GM21717 (cell line): ENCODE data around the gene ZFHX3.

ENCODE experiments used
- ATAC-seq: cut with Tn5 transposase; IDR thresholded peaks from one replicate; pipeline ENCODE4 v1.9.1; 2021; ENCODE audit warnings: mild to moderate bottlenecking, moderate library complexity; ENCODE audit not compliant: unreplicated experiment

ZFHX3 gene

GRCh38 chr16:72809446-72809845 is 238.5 kb downstream of the ZFHX3 start:
- no peak for ATAC-seq

- ATAC-seq, result no peak
These were observed 239.2 kb downstream of the ZFHX3 start for GRCh38 chr16:72808754-72809153.

- no peak for ATAC-seq
These were observed 240.7 kb downstream of the ZFHX3 start for GRCh38 chr16:72807245-72807644.

GRCh38 chr16:72805486-72805885 is 242.4 kb downstream of the ZFHX3 start:
- no peak for ATAC-seq

- no peak for ATAC-seq
These were observed 247.3 kb downstream of the ZFHX3 start for GRCh38 chr16:72800524-72801161.

- ATAC-seq, result no peak
These were observed 249.7 kb downstream of the ZFHX3 start for GRCh38 chr16:72798264-72798663.

- ATAC-seq, result no peak
These were observed 250.3 kb downstream of the ZFHX3 start for GRCh38 chr16:72797621-72798020.

- no peak for ATAC-seq
These were observed 251.7 kb downstream of the ZFHX3 start for GRCh38 chr16:72796222-72796621.

GRCh38 chr16:72794986-72795385 is 252.9 kb downstream of the ZFHX3 start:
- no peak for ATAC-seq

- ATAC-seq, result no peak
These were observed 253.6 kb downstream of the ZFHX3 start for GRCh38 chr16:72794319-72794718.

- no peak for ATAC-seq
These were observed 254.2 kb downstream of the ZFHX3 start for GRCh38 chr16:72793716-72794115.

GRCh38 chr16:72793017-72793416 is 254.9 kb downstream of the ZFHX3 start:
- ATAC-seq, result no peak

GRCh38 chr16:72791786-72792185 is 256.1 kb downstream of the ZFHX3 start:
- ATAC-seq, result no peak

- ATAC-seq, result no peak
These were observed 258.0 kb downstream of the ZFHX3 start for GRCh38 chr16:72789921-72790320.

- no peak for ATAC-seq
These were observed 258.5 kb downstream of the ZFHX3 start for GRCh38 chr16:72789465-72789864.

GRCh38 chr16:72788269-72788809 is 259.6 kb downstream of the ZFHX3 start:
- no peak for ATAC-seq

- ATAC-seq, result peak; percentile 77
These were observed 260.2 kb downstream of the ZFHX3 start for GRCh38 chr16:72787514-72788268.

GRCh38 chr16:72787130-72787513 is 260.8 kb downstream of the ZFHX3 start:
- ATAC-seq, result no peak

GRCh38 chr16:72786606-72787005 is 261.3 kb downstream of the ZFHX3 start:
- no peak for ATAC-seq

GRCh38 chr16:72785886-72786285 is 262.0 kb downstream of the ZFHX3 start:
- ATAC-seq, result no peak

- no peak for ATAC-seq
These were observed 262.8 kb downstream of the ZFHX3 start for GRCh38 chr16:72785171-72785570.

- no peak for ATAC-seq
These were observed 264.1 kb downstream of the ZFHX3 start for GRCh38 chr16:72783716-72784318.
